Keratinocyte (primary cell): ENCODE measurements around the gene TSPOAP1.

Source experiments
- EZH2 ChIP-seq: IDR thresholded peaks from one replicate; pipeline ENCODE4 v1.6.1; 2012; ENCODE audit warnings: inconsistent platforms, mild to moderate bottlenecking, low read length, moderate library complexity
- TF ChIP-seq, protein P1 (sequence below), 3 experiments: IDR thresholded peaks in 1 of 3; conservative IDR thresholded peaks in 1 of 3; optimal IDR thresholded peaks in 1 of 3; 2 replicates in 2 of 3; 3 replicates in 1 of 3; pipeline versions ENCODE3 to v1.5.1; 2011; ENCODE audit warnings: low read length in 3 of 3, mild to moderate bottlenecking in 3 of 3, moderate library complexity in 2 of 3, control low read depth in 1 of 3, inconsistent platforms in 1 of 3; ENCODE audit not compliant: insufficient read depth in 2 of 3; ENCODE audit errors: extremely low read depth in 1 of 3

DNA sequence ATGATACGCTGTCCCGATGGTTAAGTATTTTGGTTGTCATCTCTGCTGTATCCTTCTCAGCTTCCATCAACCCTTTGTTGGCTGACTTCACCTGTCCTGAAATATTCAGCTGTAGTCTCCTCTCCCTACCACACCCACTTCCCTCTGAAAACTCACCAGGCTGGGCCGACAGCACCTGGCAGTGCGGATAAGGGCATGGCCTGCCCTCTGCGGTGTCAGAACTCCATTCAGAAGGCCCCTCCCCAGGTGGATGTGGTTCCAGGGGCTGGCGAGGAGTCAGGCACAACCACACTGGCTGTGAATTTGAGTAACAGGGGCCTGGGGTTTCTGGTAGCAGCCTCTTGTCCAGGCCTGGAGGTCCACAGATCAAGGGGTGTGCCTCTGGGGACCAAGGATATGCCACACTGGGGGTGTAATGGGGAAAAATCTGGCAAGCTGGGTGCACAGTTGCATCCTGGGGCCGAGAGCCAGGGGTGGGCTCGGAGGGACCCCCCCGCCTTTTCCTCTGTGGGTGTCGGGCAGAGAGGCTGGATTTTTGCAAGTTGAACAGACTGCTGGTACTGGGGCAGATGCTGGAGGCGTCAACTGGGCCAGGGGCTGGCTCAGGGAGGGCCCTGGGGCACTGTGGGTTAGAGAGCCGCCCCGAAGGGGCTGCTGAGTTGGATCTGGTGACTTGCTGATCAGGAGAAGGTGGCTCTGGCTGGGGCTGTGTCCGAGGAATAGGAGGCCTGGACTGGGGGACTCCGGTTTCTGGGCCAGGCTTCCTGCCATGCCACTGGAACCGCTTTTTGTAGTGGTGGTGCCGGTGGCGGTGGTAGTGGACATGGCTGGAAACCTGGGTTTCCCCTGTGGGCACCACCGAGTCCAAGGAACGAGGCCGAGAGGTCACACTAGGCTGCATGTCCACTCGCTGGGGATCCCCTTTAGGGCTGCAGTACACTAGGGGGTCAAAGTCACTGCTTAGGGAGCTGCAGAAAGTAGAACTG, 29.0 kb upstream of the TSPOAP1 start:
- TF ChIP-seq, protein P1, sequence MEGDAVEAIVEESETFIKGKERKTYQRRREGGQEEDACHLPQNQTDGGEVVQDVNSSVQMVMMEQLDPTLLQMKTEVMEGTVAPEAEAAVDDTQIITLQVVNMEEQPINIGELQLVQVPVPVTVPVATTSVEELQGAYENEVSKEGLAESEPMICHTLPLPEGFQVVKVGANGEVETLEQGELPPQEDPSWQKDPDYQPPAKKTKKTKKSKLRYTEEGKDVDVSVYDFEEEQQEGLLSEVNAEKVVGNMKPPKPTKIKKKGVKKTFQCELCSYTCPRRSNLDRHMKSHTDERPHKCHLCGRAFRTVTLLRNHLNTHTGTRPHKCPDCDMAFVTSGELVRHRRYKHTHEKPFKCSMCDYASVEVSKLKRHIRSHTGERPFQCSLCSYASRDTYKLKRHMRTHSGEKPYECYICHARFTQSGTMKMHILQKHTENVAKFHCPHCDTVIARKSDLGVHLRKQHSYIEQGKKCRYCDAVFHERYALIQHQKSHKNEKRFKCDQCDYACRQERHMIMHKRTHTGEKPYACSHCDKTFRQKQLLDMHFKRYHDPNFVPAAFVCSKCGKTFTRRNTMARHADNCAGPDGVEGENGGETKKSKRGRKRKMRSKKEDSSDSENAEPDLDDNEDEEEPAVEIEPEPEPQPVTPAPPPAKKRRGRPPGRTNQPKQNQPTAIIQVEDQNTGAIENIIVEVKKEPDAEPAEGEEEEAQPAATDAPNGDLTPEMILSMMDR (optimal IDR thresholded peaks at IDR 0.05 in 1 of 3, IDR thresholded peaks at IDR 0.05 in 1 of 3, conservative IDR thresholded peaks at IDR 0.05 in 1 of 3; ENCODE audit: extremely low read depth in 1 of 3, insufficient read depth in 2 of 3, low read length in 3 of 3): no peak
- no peak for TF ChIP-seq EZH2
